DMS79 (cell line): ENCODE measurements around the gene RGL2.

Experiments used
- DNase-seq: peaks from one replicate; lab custom pipeline; 2025; lab: John Stamatoyannopoulos, UW

The RGL2 gene

DNA sequence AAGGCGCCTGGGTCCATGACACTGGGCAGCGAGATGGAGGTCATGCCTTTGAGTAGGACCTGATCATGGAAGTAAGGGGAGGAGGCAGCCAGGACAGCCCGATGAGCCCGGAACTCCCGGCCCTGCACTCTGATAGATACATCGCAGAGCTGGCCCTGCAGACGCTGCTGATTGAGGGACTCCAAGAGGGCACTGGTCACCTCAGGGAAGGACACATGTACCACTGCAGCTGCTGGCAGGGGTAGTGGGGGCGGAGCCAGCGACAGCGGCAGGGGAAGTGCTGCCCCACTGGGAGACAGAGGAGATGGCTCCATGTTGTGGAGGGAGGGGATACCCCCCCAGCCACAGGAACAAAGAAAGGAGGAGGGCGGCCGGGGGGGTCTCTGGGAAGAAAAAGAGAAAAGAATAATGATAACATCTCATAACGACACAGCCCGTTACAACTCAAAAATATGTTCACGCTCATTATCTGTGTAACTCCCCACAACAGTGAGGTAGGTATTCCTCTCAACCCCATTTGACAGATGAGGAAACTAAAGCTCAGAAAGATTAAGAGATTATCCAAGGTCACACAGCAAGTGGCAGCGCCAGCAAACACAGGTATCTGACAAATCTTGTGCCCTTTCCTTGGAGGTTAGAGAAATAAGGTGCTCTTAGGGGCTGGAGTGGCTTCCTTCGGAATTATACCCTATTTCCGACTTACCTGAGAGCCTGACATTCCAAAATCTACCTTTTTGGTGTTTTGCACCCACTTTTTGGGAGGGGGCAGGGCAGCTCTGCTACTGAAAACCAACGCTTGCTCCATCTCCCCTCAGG, 18.1 kb upstream of the RGL2 start:
- DNase-seq = no peak

DNA sequence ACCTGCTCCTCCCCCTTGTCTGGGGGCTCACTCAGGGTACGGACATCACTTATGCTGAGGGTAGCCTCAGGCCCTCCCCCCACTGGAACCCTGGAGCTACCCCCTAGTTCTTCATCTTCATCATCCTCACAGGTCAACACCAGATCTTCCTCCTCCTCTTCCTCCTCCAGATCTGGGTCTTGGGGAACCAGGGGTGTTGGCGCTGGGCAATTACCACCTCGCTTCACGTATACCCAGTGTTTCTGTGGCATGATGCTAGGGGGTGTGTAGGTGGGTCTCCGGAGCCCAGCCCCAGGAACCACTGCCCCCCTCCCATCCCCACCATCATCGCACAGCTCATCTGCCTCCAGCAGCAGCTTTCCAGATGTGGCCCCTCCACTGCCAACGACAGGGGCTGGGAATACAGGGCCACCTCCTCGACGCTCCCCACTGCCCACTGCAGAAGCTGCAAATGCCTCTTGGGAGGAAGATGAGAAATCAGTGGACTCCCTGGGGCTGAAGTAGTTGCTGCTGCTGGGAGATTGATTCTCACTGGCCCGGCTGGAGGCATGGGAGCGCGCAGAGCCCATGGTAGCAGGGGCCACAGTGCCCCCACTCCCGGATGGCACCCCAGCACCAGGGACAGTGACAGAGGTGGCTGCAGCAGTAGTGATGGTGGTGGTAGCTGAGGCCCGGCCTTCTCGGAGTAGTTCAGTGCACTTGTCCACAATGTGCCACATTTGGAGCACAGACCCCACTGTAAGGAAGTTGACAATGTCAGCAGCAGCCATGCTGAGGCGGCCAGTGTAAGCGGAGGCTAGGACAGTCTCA, 17.3 kb upstream of the RGL2 start:
- no peak for DNase-seq

DNA sequence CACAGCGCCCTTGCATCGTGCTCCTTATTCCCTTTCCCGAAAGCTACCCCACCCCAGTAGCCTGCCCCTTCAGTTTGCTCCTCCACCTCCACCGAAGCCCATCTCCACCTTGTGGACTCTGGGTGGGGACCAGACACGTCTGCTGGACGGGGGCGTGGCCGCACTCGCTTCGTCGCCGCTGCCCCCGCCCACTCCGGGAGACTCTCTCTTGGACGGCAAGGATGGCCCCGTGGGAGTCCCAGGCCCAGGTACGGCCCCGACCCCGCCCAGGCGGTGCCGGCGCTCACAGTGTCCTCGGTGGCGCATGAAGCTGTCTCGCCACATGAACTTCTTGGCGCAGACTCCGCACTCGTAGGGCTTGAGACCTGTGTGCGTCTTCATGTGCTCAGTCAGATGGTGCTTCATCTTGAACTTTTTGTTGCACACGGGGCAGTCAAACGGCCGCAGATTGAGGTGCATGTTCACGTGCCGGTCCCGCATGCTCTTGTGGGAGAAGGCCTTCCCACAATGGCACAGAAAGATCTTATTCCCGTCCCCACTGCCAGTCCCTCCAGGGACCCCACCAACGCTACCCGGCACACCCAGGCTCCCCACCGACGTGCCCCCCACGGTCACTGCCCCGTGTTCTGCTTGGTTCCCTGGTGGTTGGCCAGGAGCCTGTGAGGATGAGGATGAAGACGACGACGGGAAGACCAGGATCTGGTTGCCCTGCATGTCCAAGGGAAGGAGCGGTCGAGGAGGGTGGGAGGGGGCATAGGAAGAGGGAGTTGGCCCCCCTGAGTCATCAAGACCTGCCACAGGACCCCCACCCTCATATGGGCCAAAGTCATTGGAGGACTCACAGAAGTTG, 16.4 kb upstream of the RGL2 start:
- DNase-seq = peak; percentile 24

DNA sequence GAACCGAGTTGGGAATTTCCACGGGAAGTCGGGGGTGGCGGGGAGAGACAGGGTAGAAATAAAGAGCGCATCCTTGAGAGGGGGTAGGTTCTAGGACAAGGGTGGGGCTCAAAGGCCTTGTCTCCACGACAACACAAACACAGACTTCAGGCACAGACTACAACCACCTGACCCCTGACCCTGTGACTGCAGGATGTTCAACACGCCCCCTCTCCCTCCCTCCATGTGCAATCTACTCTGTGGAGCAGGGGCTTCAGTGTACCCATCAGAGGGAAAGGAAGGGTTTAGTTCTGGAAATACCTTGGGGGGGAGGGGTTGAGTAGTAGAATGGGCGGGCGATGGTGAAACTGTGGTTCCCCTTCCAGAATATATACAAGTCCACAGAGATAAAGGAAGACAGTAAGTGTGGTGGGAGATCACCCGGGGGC, 15.8 kb upstream of the RGL2 start:
- DNase-seq = peak; percentile 26

DNA sequence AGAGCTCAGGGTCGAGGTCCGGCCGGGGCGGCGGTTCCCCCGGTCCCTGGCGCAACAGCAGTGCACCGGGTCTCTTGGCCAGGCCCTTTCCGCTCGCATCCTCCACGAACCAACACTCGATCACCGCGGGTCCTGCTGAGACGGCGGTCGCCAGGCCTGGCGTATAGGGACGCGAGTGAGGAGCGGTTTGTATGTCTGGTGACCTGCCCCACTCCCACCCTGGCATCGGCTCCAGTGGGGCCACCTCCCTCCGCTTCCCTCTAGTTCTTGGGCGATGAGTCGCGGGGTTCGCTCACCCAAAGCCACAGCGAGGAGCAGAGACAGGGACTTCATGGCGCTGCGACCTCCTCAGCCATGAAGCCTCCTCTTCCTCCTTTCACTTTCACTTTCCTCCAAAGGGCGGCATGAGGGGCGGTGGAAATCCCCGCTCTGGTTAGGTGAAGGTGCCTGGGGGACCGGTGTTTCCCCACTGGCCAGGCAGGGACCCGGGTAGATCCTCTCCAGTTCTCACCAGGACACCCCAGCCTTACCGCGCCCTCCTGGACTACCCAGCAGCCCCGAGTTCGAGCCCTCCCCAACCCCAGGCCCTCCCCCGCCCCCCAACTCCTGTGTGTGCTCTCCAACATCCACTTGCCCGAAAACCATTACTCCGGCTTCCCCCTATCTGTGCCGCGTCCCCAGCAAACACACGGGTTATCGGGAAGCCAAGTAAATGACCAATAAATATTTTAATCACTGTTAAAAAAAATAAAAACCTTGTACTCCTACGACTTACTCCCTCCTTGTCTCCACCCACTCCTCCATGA, 15.2 kb upstream of the RGL2 start, which contains the start of gene TAPBP:
TSS of gene TAPBP (minus strand) at position 370 of the 806 bp plus-strand sequence. CDS start at position 333, 37 bp downstream.
- DNase-seq = peak; percentile 39

DNA sequence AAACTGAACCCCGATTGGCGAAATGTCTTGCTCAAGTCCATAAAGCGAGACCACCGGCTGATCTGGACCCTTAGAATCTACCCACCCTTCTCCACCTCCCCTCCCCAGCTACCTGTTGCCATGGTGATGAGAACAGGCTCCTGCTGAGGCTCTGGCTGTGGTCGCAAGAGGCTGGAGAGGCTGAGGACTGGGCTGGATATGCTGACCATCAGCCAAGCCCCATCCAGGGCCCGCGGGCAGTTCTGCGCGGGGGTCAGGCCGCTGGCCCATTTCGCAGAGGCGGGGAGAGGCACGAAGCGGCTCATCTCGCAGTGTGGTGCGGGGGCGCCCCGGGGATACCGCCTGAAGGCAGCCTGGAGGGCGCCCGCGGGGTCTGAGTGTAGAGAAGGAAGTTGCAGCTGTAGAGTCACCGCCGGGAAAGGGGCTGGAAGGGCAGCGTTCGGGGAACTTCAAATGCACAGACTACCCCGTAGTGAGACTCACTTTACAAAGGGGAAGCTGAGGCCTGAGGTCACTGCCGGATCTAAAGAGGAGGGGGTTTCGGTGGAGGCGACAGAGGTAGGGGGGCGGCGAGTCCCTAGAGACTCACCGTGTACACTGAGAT, 14.5 kb upstream of the RGL2 start:
- peak; percentile 43 for DNase-seq

DNA sequence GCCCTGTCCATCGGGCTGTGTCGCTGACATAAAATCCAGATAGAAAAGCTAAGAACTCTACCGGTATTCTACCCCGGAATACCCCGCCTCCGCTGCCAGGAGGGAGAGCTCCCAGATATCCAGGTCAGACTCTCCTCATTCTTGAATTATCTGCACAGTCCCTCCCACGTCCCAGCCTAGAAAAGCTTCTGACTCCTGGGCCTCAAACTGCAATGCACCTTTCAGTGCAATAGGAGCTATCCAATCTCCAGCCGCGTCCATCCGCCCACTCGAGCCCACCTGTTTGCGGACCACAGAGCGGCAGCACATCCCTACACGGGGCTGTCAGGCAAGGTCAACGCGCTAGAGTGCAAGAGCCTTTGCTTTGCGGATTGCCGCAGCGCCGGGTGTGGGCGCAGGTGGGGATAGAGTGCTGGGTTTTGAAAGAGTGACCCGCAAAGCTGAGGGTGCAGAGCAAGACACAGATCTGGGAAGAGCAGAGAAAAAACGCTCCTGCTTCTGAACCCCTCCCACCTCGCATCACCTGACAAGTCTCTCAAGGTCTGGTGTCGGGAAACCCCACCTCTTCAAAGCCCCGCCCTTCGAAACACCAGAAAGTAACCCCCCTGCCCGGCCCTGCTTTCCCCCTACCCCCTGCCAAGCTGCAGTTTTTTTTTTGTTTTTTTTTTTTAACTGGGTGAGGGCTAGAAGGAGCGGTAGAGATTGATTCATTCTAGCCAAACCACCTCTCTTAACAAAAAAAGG, 13.8 kb upstream of the RGL2 start:
- peak; percentile 82 for DNase-seq

DNA sequence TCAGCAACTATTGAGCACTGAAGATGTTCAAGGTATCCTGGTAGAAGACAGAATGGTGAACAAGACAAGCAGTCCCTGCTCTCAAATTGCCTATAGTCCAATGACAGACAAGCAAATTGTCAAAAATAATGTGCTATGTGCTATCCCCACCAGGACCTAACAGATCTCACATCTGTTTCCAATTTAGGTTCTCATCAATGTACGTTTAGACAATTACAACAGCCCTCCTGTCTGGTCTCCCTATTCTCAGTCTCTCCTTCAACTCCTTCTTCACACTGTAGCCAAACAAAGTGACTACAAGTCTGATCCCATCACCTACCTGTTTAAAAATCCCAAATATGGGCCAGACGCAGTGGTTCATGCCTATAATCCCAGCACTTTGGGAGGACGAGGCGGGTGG, 7.6 kb upstream of the RGL2 start:
- DNase-seq = no peak

DNA sequence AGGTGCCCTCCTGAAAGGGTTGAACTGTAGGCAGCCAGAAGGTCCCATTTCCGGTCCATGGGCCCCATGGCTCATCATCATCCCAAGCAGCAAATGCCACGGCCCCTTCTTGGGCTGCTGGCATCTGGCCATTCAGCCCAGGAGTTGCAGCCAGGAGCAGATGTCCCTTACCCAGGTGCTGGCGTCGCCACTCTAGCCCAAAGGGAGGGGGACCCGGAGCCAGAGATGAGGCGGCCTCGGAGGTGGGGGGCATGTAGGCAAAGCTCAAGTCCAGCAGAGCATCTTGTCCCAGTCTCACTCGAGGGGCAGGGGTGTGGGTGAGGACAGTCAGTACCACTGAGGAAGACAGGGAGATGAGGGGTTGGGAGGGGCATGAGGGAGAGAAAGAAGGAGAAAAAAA, 6.3 kb upstream of the RGL2 start:
- DNase-seq = no peak

DNA sequence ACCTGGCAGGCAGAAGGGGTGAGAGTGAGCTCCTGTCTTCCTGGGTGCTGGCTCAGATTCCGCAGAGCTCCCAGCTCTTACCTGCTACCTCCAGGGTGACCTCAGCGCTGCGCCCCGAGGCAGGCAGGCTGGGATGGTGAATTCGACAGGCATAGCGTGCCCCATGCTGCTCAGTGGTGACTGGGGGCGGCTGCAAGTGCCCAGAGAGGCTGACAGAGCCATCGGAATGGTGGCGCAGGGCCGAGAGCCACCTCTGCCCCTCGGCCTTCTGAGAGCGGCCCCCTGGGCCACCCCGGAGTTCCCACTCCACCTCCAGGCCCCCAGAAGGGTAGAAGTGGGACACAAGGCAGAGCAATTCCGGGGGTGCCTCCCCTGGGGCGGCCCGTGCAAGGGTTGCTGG, 5.5 kb upstream of the RGL2 start:
- DNase-seq = no peak

DNA sequence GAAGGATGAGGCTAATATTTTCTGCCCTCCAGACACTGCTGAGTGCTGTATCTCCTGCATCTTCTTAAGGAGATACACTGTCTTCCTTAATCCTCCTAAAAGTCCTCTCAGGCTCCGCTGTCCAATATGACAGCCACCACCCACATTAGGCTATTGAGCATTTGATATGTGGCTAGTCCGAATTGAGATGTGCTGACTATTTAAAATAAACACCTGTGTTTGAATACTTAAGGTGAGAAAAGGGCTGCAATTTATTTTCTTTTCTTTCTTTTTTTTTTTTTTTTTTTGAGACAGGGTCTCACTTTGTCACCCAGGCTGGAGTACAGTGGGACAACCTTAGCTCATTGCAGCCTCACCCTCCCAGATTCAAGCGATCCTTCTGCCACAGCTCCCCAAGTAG, 3.1 kb upstream of the RGL2 start:
- DNase-seq = no peak

DNA sequence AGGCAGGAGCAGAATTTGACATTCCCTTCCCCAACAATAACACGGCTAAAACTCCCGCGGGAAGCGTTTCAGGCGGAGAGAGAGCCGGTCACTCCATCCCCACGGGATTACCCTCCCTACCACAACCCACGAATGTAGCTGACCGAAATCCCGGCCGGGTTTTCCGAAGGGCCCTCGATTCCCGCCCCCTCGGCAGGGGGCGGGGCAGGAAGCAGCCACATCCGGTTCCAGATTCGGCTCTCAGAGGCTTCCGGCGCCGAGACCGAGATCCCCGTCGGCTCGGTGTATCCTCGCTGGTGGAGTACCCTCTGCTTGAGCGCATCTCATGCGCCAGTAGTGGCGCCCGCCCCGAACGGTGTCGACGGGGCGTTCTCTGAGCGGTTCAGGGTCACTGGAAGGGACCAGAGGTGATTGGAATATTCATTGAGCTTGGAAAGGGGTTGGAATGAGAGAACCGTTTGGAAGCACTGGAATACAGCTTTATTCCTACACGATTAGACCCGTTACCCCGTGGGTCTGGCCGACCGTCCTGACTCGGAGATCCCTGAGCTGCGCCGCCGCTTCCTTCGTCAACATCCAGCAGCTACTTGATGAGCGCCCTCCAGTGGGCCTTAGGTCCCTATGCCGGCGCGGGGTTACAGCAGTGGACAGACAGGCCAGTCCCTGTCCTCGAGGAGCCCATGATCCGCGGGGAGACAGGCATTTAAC, 649 bp upstream of the RGL2 start:
- peak; percentile 81 for DNase-seq

DNA sequence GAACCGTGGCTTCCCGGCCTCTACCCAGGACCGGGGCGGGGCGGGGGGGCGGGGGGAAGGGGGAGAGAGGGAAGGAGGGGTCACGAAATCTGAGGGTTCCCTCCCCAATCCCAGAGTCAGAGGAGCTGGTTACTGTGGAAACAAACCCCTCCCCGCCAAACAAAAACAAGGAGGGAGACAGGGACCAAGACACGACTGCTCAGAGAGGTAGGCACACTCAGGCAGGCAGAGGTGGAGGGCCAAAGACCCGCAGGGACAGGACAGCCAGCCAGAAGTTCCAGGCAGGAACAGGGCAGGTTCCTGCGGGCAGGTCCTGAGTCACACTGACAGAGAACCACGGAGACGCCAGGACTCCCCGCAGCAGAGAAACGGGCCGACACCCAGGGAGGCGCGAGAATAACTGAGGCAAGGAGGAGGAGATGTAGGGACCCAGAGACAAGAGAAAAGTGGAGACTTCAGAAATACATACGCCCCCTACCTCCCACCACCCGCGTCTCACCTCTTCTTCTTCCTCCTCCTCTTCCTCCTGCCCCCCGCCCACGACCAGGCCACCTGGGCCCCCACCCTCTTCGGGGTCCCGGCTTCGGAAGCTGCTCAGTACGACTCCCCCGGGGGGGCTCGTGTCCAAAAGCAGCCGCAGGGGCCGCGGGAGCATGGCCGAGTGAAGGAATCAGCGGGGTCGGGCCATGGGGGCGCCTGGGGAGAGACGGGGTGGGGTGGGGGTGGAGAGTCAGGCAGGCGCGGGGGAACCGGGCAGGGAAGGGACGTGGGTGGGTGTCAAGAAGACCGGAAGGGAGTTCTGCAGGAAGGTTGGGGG, 578 bp downstream of the RGL2 start:
- no peak for DNase-seq

DNA sequence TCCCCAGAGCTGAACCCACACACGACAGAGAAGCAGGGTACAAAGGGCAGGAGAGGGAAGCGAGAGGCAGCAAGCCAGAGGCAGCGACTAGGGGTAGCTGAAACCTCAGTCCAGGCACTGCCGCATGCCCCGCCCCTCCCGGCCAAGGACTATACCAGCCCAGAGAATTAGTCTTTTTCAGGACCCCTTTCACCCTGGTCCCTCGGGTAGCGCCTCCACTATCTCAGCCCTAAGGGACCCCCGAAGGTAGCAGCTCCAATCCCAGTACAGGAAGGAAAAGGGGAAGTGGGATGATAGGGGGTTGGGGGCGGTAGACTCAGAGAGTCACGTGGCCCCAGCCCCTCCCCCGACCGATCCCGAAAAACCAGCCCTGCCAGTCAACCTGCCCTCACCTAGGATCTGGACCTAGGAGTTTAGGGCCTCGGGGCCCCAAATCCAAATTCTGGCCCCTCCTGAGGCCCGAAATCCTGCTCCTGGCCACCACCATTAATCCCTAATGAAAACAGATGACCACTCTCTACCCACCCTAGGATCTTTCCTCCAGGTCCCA, 1.3 kb downstream of the RGL2 start:
- no peak for DNase-seq

DNA sequence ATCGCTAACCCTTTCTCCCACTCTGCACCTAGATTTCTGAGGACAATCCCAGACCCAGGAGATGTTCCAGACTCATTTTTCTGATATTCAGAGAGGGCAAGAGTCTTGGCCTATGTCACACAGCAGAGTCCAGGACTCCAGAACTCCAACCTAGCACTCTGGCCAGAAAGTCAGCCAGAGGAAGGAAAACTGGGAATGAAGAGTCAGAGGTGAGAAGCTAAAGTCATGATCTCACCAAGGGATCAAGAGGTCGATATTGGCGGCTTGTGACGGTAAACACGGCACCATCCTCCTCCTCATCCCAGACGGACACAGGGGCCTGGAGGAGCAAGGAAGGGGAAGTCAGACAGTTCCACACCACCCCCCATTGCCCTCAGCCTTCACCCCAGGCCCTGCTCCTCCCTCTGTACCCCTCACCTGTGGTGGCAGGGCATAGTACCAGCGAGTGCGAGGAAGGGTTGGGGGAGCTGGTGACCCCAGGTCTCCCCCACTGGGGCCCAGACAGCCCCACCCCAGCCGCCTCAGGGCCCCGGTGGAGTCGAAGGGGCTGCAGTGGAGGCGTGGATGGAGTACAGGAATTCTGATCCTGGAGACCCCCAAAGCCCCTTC, 1.8 kb downstream of the RGL2 start:
- DNase-seq = no peak

DNA sequence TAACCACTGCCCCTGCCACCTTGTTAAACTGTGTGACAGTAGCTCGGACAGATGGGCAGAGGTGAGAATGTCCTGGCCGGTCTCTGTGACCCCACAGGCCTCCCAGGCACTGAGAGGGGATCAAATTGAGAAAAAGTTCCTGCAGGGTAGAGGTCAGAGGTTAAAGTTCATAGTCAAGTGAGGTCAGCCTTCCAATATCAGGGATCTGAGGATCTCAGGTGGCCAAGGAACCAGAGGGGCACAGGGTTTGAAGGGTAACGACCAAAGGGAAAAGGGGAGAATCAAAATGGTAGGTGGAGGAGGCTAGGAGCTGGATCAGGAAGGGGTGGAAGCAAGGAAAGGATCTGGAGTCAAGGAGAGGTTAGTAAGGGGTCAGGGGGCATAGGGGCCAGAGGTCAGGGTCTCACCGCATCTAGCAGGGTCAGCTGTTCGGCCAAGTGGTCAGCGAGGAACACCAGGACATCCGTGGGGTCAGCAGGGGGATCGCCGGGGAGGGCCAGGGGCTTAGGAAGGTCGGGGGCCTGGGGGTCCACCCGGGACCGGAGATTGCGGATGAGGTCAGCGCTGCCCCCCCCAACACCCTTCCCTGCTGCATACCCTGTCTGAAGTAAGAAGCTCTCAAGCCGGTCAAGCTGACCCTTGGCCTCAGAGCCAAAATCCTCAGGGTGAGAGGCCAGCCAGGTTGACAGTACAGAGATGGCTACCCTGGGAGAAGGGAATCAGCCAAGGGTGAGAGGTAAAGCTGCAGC, 2.9 kb downstream of the RGL2 start:
- DNase-seq = no peak

DNA sequence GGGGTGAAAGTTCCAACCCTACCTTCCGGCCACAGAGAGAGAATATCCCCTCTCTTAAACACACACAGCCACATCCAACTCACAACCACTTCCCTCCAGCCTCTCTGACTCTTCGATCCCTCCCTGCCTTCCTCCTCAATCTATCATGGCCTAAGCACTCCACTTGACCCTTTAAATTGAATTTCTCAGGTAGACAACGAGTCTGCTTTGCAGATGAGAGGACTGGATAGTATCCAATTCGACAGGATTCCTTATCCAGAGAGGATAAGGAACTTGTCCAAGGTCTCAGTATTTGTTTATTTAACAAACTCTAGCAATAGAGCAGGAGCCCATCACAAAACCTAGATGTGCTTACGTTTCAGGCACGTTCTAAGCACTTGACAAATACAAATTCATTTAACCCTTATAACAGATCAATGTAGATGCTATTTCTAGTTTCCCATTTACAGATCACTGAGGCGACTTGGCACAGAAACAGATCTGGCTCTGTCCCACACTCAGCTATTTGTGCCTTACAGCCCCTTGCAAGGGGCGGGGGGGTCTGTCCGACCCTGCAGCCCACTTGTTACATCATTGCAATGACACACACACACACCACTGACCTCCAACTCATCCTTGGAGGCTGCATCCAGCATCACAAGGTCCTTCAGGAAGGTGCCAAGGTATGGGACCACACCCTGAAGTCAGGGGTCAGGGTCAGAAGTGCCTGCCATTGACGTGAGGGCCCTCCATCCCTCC, 4.5 kb downstream of the RGL2 start:
- DNase-seq = no peak
